Measurements from ENCODE around the gene S100A3. TPM values are rescaled to one million over a fixed set of nuclear protein-coding genes. Genes with fewer than 3 reads are reported as not detected.
A peak's percentile ranks its signal among the peaks of the same experiment; 100 is the strongest.
"Not testable (repeated sequence)": the region's sequence is repeated elsewhere in the genome, so short reads cannot be mapped to it uniquely, and the experiment has no call there.

Gene S100A3
- total and polyA plus RNA-seq, 12 donors = 0.28 to 3.8 (median 1.9) TPM; not detected in 5

DNA sequence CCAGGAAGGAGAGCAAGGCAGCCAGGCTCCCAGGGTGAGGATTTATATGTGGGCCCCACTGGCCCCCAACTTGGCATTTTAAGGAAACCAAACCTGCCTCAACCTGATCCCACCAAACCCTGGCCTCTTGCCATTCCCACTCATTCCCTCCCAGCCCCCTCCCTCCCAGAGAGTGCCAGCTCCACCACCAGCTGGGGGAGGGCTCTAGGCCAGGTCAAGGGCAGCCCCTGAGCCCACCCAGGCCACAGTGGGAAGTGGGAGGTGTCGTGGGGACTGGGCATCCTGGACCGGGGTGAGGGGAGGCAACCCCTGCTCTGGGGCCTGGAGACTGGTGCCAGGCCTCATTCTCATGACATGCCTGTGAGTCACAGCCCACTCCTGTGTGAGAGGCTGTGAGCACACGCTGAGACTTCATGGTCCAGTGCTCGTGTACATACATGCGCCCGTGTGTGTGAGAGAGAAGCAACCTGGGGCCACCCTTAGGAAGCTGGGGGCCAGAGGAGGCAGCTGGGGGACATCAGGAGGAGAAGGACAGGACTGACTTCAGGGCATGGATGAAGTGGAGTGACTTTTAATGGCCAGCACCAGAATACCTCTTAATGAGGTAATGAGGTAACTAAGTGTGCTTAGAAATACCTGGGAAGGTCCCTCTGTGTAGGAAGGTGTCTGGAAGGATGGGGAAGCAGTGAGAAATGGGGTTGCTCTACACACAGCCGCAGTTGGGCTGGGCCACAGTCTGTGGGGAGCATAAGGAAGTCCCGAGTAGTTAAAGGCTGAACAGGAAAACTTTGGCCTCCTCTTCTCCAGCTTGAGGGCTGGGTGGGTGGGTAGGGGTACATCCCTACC lies 16.7 kb upstream of the S100A3 start, which contains the start of gene S100A2:
S100A2 (minus strand) TSS at position 316 of the 846 bp plus-strand sequence. CDS start 1,967 bp downstream, outside the sequence.
- WGBS, 4 donors = 33 to 63% (median 37%) methylated on average over 4 to 8 of the region's 8 CpGs
- no peaks in the 10 kb centered on the region for H3K9me3 ChIP-seq (replicated peaks in 1 of 3)
- no peaks in the 10 kb centered on the region for H3K27me3 ChIP-seq
- intact Hi-C loops (cut with DNase I) = loop anchor here (2.0 to 5.0 kb wide), 3 partner anchors 33 to 53 kb away; no protein-coding TSS in a partner anchor
- H3K27ac ChIP-seq = peak within 1 kb of the TSS; percentile 23 to 96 (median 90)
- TF ChIP-seq, protein P1, sequence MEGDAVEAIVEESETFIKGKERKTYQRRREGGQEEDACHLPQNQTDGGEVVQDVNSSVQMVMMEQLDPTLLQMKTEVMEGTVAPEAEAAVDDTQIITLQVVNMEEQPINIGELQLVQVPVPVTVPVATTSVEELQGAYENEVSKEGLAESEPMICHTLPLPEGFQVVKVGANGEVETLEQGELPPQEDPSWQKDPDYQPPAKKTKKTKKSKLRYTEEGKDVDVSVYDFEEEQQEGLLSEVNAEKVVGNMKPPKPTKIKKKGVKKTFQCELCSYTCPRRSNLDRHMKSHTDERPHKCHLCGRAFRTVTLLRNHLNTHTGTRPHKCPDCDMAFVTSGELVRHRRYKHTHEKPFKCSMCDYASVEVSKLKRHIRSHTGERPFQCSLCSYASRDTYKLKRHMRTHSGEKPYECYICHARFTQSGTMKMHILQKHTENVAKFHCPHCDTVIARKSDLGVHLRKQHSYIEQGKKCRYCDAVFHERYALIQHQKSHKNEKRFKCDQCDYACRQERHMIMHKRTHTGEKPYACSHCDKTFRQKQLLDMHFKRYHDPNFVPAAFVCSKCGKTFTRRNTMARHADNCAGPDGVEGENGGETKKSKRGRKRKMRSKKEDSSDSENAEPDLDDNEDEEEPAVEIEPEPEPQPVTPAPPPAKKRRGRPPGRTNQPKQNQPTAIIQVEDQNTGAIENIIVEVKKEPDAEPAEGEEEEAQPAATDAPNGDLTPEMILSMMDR (IDR thresholded peaks at IDR 0.05) = no peak
- peak in 1 of 2 donors; percentile 33 for TF ChIP-seq POLR2A (IDR thresholded peaks at IDR 0.05)
- DNase-seq = peak; percentile 66 to 84 (median 79)
- peaks cover 26 to 34% of the 10 kb centered on the region in 2 donors for H3K4me1 ChIP-seq (replicated peaks in 1 of 2)
- no peaks in the 10 kb centered on the region for H3K36me3 ChIP-seq (replicated peaks in 1 of 2)
- no peak within 1 kb of the TSS for H3K4me3 ChIP-seq

DNA sequence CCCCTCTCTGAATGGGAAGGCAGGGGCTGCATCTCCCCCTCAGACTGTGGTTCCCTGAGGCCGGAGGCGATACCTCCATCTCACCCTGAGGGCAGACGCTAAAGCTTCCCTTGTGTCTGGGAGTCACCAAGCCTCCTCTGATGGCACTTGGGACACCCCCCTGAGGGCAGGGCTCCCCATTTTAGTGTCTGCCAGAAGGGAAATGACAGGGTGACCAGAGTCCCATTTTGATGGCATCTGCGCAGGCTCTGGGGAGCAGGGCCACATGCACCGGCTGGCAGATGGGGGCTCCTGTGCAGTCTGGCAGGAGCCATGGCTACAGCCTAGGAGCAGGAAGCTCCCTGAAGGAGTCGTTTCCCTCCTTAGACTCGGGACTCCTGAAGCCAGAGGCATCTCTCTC lies 14.9 kb upstream of the S100A3 start:
- Histone ChIP-seq H3K27ac (no peak overlapping the region), H3K36me3 (replicated peaks in 1 of 2) (no peaks in the 10 kb centered on the region), H3K27me3 (no peaks in the 10 kb centered on the region), H3K9me3 (replicated peaks in 1 of 3) (no peaks in the 10 kb centered on the region), H3K4me1 (replicated peaks in 1 of 2) (peaks cover 26 to 34% of the 10 kb centered on the region in 2 donors), H3K4me3 (no peak overlapping the region)
- TF ChIP-seq, protein P1 (IDR thresholded peaks at IDR 0.05) = no peak
- no peak for TF ChIP-seq POLR2A (IDR thresholded peaks at IDR 0.05)
- intact Hi-C loops (cut with DNase I) = no loop called here
- DNase-seq = no peak
- 90 to 93% (median 93%) methylated on average over 5 to 7 of the region's 7 CpGs; no CpG with 5 or more reads in 1 of the 4 donors for WGBS, 4 donors

DNA sequence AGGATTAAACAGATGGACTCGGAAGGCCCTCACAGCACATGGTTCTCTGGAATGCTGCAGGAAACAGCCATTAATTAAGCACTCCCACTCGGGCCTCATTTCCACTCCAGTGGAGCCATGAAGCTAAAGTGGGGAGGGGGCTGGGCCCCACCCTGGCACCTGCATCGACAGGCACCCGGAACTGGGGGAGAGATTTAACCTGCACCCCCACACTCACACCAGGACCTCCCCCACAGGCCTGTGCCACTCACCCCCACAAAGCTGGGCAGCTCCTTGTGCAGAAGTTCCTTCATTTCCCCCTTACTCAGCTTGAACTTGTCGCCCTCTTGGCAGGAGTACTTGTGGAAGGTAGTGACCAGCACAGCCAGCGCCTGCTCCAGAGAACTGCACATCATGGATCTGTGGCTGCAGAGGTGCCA lies 14.4 kb upstream of the S100A3 start:
- WGBS, 4 donors = 79 to 91% (median 85%) methylated on average over 3 to 6 of the region's 6 CpGs
- no peak for TF ChIP-seq POLR2A (IDR thresholded peaks at IDR 0.05)
- TF ChIP-seq, protein P1 (IDR thresholded peaks at IDR 0.05) = no peak
- intact Hi-C loops (cut with DNase I) = no loop called here
- Histone ChIP-seq H3K36me3 (replicated peaks in 1 of 2) (no peaks in the 10 kb centered on the region), H3K4me1 (replicated peaks in 1 of 2) (peaks cover 26 to 30% of the 10 kb centered on the region in 2 donors), H3K27me3 (no peaks in the 10 kb centered on the region), H3K9me3 (replicated peaks in 1 of 3) (no peaks in the 10 kb centered on the region), H3K4me3 (no peak overlapping the region), H3K27ac (no peak overlapping the region)
- DNase-seq = no peak

DNA sequence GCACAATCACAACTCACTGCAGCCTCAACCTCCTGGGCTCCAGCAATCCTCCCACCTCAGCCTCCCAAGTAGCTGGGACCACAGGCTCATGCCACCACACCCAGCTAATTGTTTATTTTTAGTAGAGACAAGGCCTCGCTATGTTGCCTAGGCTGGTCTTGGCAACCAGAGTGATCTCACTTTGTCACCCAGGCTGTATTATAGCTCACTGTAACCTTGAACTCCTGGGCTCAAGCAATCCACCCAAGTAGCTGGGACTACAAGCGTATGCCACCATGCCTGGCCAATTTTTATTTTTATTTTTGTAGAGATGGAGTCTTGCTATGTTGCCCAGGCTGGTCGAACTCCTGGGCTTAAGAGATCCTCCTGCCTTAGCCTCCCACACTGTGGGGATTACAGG lies 13.0 kb upstream of the S100A3 start:
- H3K4me3 ChIP-seq; H3K9me3 ChIP-seq (replicated peaks in 1 of 3); H3K27me3 ChIP-seq; intact Hi-C loops (cut with DNase I); H3K36me3 ChIP-seq (replicated peaks in 1 of 2): not testable (repeated sequence)
- Histone ChIP-seq H3K27ac (peak overlapping the region in 2 of 5 donors; percentile 17 to 25), H3K4me1 (replicated peaks in 1 of 2) (peaks cover 18% of the 10 kb centered on the region in 2 donors)
- DNase-seq = peak in 1 of 7 donors; percentile 59
- peak in 1 of 2 donors; percentile 14 for TF ChIP-seq POLR2A (IDR thresholded peaks at IDR 0.05)
- 63 to 68% (median 67%) methylated on average over 3 of the region's 3 CpGs for WGBS, 4 donors
